ENCODE results near the gene TTC24. TPM values are rescaled to one million over a fixed set of nuclear protein-coding genes. Genes with fewer than 3 reads are reported as not detected.

The TTC24 gene
- total RNA-seq, 1 donor, result not detected

DNA sequence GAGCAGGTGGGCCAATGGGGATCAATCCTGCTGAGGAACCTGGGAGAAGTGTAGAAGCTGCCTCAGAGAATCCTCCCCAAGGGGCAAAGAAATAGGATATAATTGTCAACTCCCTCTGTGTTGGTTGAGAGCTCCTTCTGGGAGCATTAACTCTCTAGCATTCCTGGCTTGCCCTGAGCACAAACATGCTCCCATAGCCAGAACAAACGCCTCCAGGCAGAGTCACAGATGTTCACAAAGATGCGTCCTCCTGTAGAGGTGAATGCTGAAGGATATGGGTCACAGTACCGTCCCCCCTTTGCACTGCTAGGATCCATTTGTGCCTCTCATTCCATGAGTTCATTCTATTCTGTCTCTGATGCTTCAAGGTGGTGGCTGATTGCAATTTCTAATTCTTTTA, 52.8 kb downstream of the TTC24 start:
- TF ChIP-seq, protein P1, sequence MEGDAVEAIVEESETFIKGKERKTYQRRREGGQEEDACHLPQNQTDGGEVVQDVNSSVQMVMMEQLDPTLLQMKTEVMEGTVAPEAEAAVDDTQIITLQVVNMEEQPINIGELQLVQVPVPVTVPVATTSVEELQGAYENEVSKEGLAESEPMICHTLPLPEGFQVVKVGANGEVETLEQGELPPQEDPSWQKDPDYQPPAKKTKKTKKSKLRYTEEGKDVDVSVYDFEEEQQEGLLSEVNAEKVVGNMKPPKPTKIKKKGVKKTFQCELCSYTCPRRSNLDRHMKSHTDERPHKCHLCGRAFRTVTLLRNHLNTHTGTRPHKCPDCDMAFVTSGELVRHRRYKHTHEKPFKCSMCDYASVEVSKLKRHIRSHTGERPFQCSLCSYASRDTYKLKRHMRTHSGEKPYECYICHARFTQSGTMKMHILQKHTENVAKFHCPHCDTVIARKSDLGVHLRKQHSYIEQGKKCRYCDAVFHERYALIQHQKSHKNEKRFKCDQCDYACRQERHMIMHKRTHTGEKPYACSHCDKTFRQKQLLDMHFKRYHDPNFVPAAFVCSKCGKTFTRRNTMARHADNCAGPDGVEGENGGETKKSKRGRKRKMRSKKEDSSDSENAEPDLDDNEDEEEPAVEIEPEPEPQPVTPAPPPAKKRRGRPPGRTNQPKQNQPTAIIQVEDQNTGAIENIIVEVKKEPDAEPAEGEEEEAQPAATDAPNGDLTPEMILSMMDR (IDR thresholded peaks at IDR 0.05; ENCODE audit: insufficient read depth, low read length), result no peak
- no peak for DNase-seq (ENCODE audit: low read depth)
- no peak overlapping the region for H3K4me3 ChIP-seq (ENCODE audit: low read depth, low read length)

Other genes with a start within 250 kb of the TTC24 start
- 96.6 and 284 TPM in 2 replicates for gene CCT3, start 241.4 kb upstream of the TTC24 start, total RNA-seq (ENCODE audit: low replicate concordance)
- gene TSACC, start 241.2 kb upstream of the TTC24 start, total RNA-seq (ENCODE audit: low replicate concordance), result not detected in 2 replicates
- gene RHBG, start 210.5 kb upstream of the TTC24 start, total RNA-seq (ENCODE audit: low replicate concordance), result not detected in 2 replicates
- gene MEF2D, start 78.9 kb upstream of the TTC24 start, total RNA-seq (ENCODE audit: low replicate concordance), result 6.0 and 11.6 TPM in 2 replicates
- gene IQGAP3, start 7.2 kb upstream of the TTC24 start, total RNA-seq (ENCODE audit: low replicate concordance), result 0.41 and 28.7 TPM in 2 replicates
- 22.7 and 64.2 TPM in 2 replicates for gene NAXE, start 12.1 kb downstream of the TTC24 start, total RNA-seq (ENCODE audit: low replicate concordance)
- gene GPATCH4, start 21.8 kb downstream of the TTC24 start, total RNA-seq (ENCODE audit: low replicate concordance), result 12.2 and 18.9 TPM in 2 replicates
- not detected in 2 replicates for gene HAPLN2, start 39.7 kb downstream of the TTC24 start, total RNA-seq (ENCODE audit: low replicate concordance)
- not detected in 2 replicates for gene BCAN, start 62.4 kb downstream of the TTC24 start, total RNA-seq (ENCODE audit: low replicate concordance)
- gene NES, start 97.7 kb downstream of the TTC24 start, total RNA-seq (ENCODE audit: low replicate concordance), result 44.5 and 83.0 TPM in 2 replicates
- 62.7 and 68.9 TPM in 2 replicates for gene CRABP2, start 125.9 kb downstream of the TTC24 start, total RNA-seq (ENCODE audit: low replicate concordance)
- 4.1 and 10.9 TPM in 2 replicates for gene METTL25B, start 148.7 kb downstream of the TTC24 start, total RNA-seq (ENCODE audit: low replicate concordance)
- gene ISG20L2, start 149.0 kb downstream of the TTC24 start, total RNA-seq (ENCODE audit: low replicate concordance), result 9.9 and 27.4 TPM in 2 replicates
- 19.0 and 42.8 TPM in 2 replicates for gene MRPL24, start 161.4 kb downstream of the TTC24 start, total RNA-seq (ENCODE audit: low replicate concordance)
- 146 and 299 TPM in 2 replicates for gene HDGF, start 172.0 kb downstream of the TTC24 start, total RNA-seq (ENCODE audit: low replicate concordance)
- 28.3 and 33.8 TPM in 2 replicates for gene PRCC, start 187.8 kb downstream of the TTC24 start, total RNA-seq (ENCODE audit: low replicate concordance)
- not detected in 2 replicates for gene SH2D2A, start 237.1 kb downstream of the TTC24 start, total RNA-seq (ENCODE audit: low replicate concordance)

Data from fibroblast of the aortic adventitia (primary cell).